Measurements from ENCODE around the gene ATP9B. TPM values are rescaled to one million over a fixed set of nuclear protein-coding genes. Genes with fewer than 3 reads are reported as not detected.

ATP9B gene
- total and polyA plus RNA-seq, 2 donors from 2014 or later: 10.0 to 48.2 TPM

GRCh38 chr18:79406708-79407107, 337.5 kb downstream of the ATP9B start:
- no peak overlapping the region for H3K27ac ChIP-seq (ENCODE audit: low read depth in 2 of 2, low read length in 2 of 2)
- FAIRE-seq: no peak
- TF ChIP-seq, protein P1, sequence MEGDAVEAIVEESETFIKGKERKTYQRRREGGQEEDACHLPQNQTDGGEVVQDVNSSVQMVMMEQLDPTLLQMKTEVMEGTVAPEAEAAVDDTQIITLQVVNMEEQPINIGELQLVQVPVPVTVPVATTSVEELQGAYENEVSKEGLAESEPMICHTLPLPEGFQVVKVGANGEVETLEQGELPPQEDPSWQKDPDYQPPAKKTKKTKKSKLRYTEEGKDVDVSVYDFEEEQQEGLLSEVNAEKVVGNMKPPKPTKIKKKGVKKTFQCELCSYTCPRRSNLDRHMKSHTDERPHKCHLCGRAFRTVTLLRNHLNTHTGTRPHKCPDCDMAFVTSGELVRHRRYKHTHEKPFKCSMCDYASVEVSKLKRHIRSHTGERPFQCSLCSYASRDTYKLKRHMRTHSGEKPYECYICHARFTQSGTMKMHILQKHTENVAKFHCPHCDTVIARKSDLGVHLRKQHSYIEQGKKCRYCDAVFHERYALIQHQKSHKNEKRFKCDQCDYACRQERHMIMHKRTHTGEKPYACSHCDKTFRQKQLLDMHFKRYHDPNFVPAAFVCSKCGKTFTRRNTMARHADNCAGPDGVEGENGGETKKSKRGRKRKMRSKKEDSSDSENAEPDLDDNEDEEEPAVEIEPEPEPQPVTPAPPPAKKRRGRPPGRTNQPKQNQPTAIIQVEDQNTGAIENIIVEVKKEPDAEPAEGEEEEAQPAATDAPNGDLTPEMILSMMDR (IDR thresholded peaks at IDR 0.05; ENCODE audit: borderline replicate concordance, extremely low read depth, insufficient read depth): no peak
- no peaks in the 10 kb centered on the region for H3K36me3 ChIP-seq (ENCODE audit: control insufficient read depth in 2 of 3, insufficient read depth in 3 of 3, low read length in 3 of 3)
- intact Hi-C loops (cut with DNase I): no loop called here
- peaks cover 0 to 2% (median 0%) of the 10 kb centered on the region in 3 donors for H3K9me3 ChIP-seq (ENCODE audit: control insufficient read depth in 2 of 3, insufficient read depth in 1 of 3, low read length in 3 of 3)
- no peak overlapping the region for H3K4me3 ChIP-seq (ENCODE audit: low read length in 3 of 3)
- H3K4me1 ChIP-seq (ENCODE audit: control insufficient read depth in 2 of 3, insufficient read depth in 2 of 3, low read depth in 1 of 3, low read length in 3 of 3): peaks cover 0 to 4% (median 0%) of the 10 kb centered on the region in 3 donors
- H3K27me3 ChIP-seq (ENCODE audit: control insufficient read depth, insufficient read depth, low read length): no peaks in the 10 kb centered on the region
- H3K9ac ChIP-seq (ENCODE audit: low read length in 3 of 3): no peak overlapping the region
- DNase-seq: peak in 1 of 5 donors; percentile 80

GRCh38 chr18:79409313-79409712, 340.1 kb downstream of the ATP9B start:
- H3K9me3 ChIP-seq (ENCODE audit: control insufficient read depth in 2 of 3, insufficient read depth in 1 of 3, low read length in 3 of 3): peaks cover 0 to 2% (median 0%) of the 10 kb centered on the region in 3 donors
- no peaks in the 10 kb centered on the region for H3K36me3 ChIP-seq (ENCODE audit: control insufficient read depth in 2 of 3, insufficient read depth in 3 of 3, low read length in 3 of 3)
- DNase-seq (no peak), FAIRE-seq (no peak)
- no peak overlapping the region for H3K9ac ChIP-seq (ENCODE audit: low read length in 3 of 3)
- no peaks in the 10 kb centered on the region for H3K27me3 ChIP-seq (ENCODE audit: control insufficient read depth, insufficient read depth, low read length)
- no peak overlapping the region for H3K4me3 ChIP-seq (ENCODE audit: low read length in 3 of 3)
- intact Hi-C loops (cut with DNase I): no loop called here
- H3K27ac ChIP-seq (ENCODE audit: low read depth in 2 of 2, low read length in 2 of 2): no peak overlapping the region
- H3K4me1 ChIP-seq (ENCODE audit: control insufficient read depth in 2 of 3, insufficient read depth in 2 of 3, low read depth in 1 of 3, low read length in 3 of 3): peaks cover 0 to 3% (median 0%) of the 10 kb centered on the region in 3 donors
- TF ChIP-seq, protein P1 (IDR thresholded peaks at IDR 0.05; ENCODE audit: borderline replicate concordance, extremely low read depth, insufficient read depth): no peak

GRCh38 chr18:79410171-79410641, 341.0 kb downstream of the ATP9B start:
- Histone ChIP-seq H3K27ac (ENCODE audit: low read depth in 2 of 2, low read length in 2 of 2) (no peak overlapping the region), H3K4me3 (ENCODE audit: low read length in 3 of 3) (no peak overlapping the region), H3K9me3 (ENCODE audit: control insufficient read depth in 2 of 3, insufficient read depth in 1 of 3, low read length in 3 of 3) (peaks cover 0 to 2% (median 0%) of the 10 kb centered on the region in 3 donors), H3K27me3 (ENCODE audit: control insufficient read depth, insufficient read depth, low read length) (no peaks in the 10 kb centered on the region), H3K4me1 (ENCODE audit: control insufficient read depth in 2 of 3, insufficient read depth in 2 of 3, low read depth in 1 of 3, low read length in 3 of 3) (peaks cover 0 to 3% (median 0%) of the 10 kb centered on the region in 3 donors), H3K9ac (ENCODE audit: low read length in 3 of 3) (no peak overlapping the region), H3K36me3 (ENCODE audit: control insufficient read depth in 2 of 3, insufficient read depth in 3 of 3, low read length in 3 of 3) (no peaks in the 10 kb centered on the region)
- intact Hi-C loops (cut with DNase I): no loop called here
- TF ChIP-seq, protein P1 (IDR thresholded peaks at IDR 0.05; ENCODE audit: borderline replicate concordance, extremely low read depth, insufficient read depth): no peak
- peak in 1 of 5 donors; percentile 60 for DNase-seq
- no peak for FAIRE-seq
